Caki2 (cell line): ENCODE results near the gene CALCOCO1. TPM values are rescaled to one million over a fixed set of nuclear protein-coding genes. Genes with fewer than 3 reads are reported as not detected.
"Not testable (repeated sequence)": the region's sequence is repeated elsewhere in the genome, so short reads cannot be mapped to it uniquely, and the experiment has no call there.

Experiments used
- DNase-seq: peaks from one replicate; pipeline ENCODE4 v3.0.0-alpha.2; 2015; ENCODE audit warnings: low read depth
- in situ Hi-C: cut with HindIII; loops from 2 replicates; pipeline ENCODE4 v1.10.0; 2016; ENCODE audit warnings: low sequenced_read_pairs, low pct_unique_long_range_greater_than_20kb, mixed read lengths
- total RNA-seq: library from RNA; depleted of rRNA; stranded (reverse); fragments of >200 nt; shearing (Covaris generic); gene quantifications from 2 replicates; pipeline ENCODE4 v1.2.3, GENCODE V29; 2014; ENCODE audit warnings: low replicate concordance; rRNA removed

The CALCOCO1 gene, protein sequence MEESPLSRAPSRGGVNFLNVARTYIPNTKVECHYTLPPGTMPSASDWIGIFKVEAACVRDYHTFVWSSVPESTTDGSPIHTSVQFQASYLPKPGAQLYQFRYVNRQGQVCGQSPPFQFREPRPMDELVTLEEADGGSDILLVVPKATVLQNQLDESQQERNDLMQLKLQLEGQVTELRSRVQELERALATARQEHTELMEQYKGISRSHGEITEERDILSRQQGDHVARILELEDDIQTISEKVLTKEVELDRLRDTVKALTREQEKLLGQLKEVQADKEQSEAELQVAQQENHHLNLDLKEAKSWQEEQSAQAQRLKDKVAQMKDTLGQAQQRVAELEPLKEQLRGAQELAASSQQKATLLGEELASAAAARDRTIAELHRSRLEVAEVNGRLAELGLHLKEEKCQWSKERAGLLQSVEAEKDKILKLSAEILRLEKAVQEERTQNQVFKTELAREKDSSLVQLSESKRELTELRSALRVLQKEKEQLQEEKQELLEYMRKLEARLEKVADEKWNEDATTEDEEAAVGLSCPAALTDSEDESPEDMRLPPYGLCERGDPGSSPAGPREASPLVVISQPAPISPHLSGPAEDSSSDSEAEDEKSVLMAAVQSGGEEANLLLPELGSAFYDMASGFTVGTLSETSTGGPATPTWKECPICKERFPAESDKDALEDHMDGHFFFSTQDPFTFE
- total RNA-seq, result 25.9 and 27.4 TPM in 2 replicates

- in situ Hi-C loops, result no loop called here
- peak; percentile 98 for DNase-seq
Observed at GRCh38 chr12:53727310-53728041, at the start of gene CALCOCO1. Gene CALCOCO1 (minus strand): TSS chr12:53727452. CDS start chr12:53725242, 2,210 bp downstream.

DNA sequence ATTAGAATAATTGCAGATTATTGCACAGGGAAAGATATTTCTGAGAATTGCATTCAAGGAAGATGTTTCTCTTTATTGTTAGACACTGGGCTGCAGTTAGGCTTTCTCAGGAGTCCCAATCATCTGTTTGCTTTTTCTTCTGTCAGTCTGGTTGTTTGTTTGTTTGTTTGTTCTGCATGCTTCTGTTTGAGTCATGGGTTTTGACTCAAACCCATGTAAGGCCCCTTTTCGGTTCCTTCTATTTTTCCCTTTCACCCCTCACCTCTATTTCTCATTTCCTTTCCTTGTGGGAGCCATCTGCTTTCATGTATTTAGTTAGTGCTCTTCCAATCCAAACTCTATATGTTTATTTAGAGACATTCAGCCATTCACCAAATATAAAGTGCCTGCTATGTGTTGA, 49.6 kb upstream of the CALCOCO1 start:
- DNase-seq, result no peak
- in situ Hi-C loops, result no loop called here

DNA sequence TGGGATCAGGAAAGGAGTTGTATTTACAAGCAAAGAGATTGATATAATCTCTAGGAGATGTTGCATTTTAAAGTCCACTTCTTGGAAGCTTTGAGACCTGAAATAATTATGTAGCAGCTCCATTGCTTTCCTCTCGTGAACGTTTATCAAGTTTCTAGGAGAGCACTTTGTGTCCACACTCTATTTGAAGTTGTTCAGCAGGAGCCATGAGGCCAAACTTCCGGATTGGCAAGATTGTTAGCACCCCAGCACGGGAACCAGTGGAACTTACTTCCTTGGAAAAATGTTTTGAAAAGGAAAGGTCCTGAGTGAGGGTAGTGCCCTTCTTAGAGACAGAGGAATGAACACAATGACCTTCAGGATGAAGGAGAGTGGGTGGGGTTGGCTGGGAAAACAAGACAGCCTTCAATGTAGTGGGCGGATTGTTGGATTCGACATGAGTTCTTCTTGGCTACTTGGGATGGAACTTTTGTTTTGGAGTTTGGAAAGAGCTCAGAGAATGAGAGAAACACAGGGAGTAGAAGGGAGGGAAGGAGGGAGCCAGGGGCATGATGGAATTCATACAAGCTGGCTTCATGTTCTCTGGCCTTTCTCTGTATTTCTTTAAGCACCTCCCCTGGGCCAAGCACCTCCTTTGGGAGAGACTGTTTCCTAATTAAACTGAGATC, 48.4 kb upstream of the CALCOCO1 start:
- no peak for DNase-seq

GRCh38 chr12:53770281-53770680, 43.0 kb upstream of the CALCOCO1 start:
- no peak for DNase-seq
- in situ Hi-C loops, result no loop called here

More for the DNA sequence above, 48.4 kb upstream of the CALCOCO1 start:
- in situ Hi-C loops, result no loop called here

GRCh38 chr12:53768976-53769375, 41.7 kb upstream of the CALCOCO1 start:
- DNase-seq, result no peak
- in situ Hi-C loops, result no loop called here

- DNase-seq, result no peak
- in situ Hi-C loops, result no loop called here
Observed at GRCh38 chr12:53766881-53767280, 39.6 kb upstream of the CALCOCO1 start.

GRCh38 chr12:53765891-53766290, 38.6 kb upstream of the CALCOCO1 start:
- DNase-seq, result no peak
- in situ Hi-C loops, result no loop called here

DNA sequence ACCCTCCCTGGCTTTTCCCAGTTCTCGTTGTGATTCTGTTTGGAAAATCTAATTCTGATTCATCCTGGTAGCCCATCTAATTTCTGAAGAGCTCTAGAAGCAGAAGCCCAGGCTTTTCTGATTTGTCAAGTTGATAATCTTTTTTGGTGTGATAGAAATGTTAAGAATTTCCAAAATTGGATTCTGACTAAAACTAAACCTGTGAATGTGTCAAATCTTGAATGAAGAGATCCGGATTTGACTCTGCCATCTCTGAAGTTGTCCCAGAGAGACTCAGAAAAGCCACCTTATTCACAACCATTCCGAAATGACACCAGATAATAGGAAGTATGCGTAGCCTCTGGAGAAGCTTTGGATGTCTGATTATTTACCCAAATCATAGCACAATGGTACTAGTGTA, 37.4 kb upstream of the CALCOCO1 start:
- in situ Hi-C loops, result no loop called here
- no peak for DNase-seq

GRCh38 chr12:53762793-53763192, 35.5 kb upstream of the CALCOCO1 start:
- in situ Hi-C loops, DNase-seq: not testable (repeated sequence)

GRCh38 chr12:53761306-53761705, 34.1 kb upstream of the CALCOCO1 start:
- in situ Hi-C loops, result no loop called here
- no peak for DNase-seq

DNA sequence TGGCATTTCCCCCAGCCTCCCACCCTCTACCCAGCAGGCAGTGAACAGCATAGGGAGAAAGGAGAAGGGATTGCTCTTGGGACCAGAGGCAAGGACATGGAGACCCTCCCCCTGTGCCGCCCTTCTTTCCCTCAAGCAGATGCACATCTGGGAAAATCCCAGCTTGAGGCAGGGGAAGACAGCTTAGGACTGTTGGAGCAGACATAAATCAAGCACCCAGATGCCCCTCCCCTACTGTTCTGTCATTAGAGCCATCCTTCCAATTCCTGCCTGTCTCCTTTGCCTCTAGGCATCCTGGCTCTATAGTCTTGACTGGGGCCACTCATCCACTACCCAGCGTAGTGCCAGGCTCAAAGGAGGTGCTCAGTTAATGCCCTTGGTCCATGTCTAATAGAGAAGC, 32.0 kb upstream of the CALCOCO1 start:
- in situ Hi-C loops, result no loop called here

GRCh38 chr12:53758730-53759103, 31.5 kb upstream of the CALCOCO1 start:
- in situ Hi-C loops, result no loop called here

More for the DNA sequence above, 32.0 kb upstream of the CALCOCO1 start:
- no peak for DNase-seq

GRCh38 chr12:53758081-53758729, 31.0 kb upstream of the CALCOCO1 start:
- in situ Hi-C loops, result no loop called here
- DNase-seq, result no peak

More at GRCh38 chr12:53758730-53759103, 31.5 kb upstream of the CALCOCO1 start:
- DNase-seq, result no peak

DNA sequence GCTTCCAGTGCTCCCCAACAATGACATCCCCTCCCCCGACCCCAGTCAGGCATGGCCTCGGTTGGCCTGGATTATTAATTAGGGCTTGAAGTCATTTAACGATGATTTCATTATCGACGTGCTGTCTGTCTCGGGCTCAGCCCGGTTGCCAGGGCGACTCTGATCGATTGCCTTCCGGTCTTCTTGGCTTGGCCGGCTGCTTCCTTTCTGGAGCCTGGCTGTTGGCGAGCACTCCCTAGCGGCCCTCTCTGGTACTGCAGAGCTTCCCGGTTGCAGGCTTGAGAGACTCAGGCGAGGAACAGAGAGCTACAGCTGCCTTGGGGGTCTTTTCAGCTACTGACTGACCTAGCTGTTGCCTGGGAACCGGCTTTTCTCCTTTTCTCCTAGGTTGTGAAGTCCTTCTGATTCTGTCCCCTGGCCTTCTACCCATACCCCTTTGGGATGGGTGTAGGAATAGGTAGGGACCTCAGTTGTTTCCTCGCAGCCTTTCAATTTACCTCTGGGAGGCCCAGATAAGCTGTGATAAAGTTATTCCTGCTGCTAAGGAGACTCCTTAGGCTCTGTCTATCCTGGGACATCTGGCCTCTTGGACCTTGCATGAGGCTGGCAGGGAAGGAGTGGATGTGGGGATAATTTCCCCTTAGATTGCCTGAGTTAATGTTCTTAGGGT, 30.0 kb upstream of the CALCOCO1 start:
- in situ Hi-C loops, result no loop called here
- peak; percentile 50 for DNase-seq

DNA sequence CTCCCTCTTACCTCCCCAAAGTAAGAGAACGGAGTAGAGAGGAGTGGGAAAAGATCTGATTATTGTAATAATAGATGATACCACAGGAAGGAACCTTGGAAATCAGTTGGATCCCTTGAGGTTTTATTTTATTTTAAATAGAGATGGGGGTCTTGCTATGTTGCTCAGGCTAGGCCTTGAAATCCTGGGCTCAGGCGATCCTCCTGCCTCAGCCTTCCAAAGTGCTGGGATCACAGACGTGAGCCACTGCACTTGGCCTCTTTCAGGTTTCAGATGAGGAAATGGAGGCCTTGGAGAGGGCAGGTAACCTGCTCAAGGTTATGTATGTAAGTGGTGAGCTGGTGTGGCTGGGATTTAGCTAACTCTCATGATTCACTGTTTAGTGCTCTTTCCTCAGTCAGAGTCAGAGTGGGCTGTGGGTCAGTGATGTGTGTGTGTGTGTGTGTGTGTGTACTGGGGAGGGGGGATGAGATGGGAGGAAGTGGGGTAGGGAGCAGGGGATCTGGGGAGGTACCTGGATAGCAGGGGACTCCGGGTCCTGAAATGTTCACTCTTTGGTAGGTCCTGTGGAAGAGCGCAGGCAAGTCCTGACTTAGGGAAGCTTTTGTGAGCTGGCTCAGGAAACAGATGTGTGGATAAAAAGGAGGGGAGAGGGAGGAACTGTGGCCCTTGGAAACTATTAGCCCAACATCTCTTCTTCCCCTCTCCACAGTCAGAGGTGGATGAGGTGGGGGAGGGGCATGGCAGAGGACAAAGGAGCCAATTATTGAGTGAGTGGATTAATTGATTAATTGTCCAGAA, 29.2 kb upstream of the CALCOCO1 start:
- no peak for DNase-seq
- in situ Hi-C loops, result no loop called here

DNA sequence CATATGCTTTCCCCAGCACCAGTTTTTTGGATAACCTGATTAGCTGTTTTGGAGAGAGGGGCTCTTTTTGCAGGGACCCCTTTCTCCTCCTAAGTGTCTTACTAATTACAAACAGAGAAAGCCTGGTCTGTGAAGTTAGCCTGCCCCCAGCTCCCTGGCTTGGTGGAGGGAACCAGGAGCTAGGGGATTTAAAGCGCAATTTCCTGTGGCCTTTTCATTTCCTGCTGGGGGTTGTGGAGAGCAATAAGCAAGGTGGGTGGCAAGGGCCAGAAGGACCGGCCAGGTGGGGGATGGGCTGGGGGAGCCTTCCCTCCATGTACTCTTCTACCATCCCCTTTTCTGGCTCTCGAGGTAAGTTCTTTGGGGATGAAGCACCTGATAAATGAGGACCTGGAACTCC, 28.6 kb upstream of the CALCOCO1 start:
- in situ Hi-C loops, result no loop called here
- DNase-seq, result no peak

DNA sequence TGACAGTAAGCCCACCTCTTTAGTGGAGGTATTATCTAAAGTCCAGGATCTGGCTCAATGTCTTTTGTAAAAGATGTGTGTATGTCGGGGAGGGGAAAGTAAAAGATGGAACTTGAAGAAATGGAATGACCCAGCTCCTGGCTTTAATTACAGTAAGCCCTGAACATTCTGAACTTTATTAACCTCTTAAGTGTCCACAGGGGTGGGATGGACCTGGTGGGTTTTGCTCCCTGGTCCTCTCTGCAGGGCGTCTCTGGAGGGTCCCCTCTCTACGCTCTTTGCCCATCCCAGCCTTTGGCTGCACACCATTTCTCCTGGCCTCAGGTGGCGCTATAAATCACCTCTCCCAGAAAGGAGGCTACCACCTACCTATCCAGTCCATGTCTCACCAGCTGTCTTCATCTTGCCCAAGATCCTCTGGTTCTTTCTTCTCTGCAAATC, 28.2 kb upstream of the CALCOCO1 start:
- no peak for DNase-seq
- in situ Hi-C loops, result no loop called here
